Right atrium auricular region (tissue), 2 donors: ENCODE results near the gene C16orf82. TPM values are rescaled to one million over a fixed set of nuclear protein-coding genes. Genes with fewer than 3 reads are reported as not detected.

Experiments
- DNase-seq: peaks from one replicate; pipeline ENCODE4 v3.0.0-alpha.2; 2019; ENCODE audit warnings: low spot score
- H3K27ac ChIP-seq, 2 donors: fragments of 200-600 bp; sonication (generic); 1 replicate in 1 of 2; 2 replicates in 1 of 2; pipeline ENCODE4 v1.5.1; 2016 to 2019
- H3K27me3 ChIP-seq, 2 donors: fragments of 200-600 bp; sonication (generic); one replicate each; pipeline versions ENCODE4 v1.5.1 to v1.6.0; 2017 to 2019
- H3K36me3 ChIP-seq: fragments of 200-600 bp; sonication (generic); one replicate; pipeline ENCODE4 v1.5.1; 2016
- H3K4me1 ChIP-seq, 2 donors: fragments of 200-600 bp; sonication (generic); one replicate each; pipeline versions ENCODE4 v1.5.1 to v1.6.0; 2017 to 2019
- H3K4me3 ChIP-seq, 2 donors: fragments of 200-600 bp; sonication (generic); 1 replicate in 1 of 2; 2 replicates in 1 of 2; pipeline ENCODE4 v1.5.1; 2017 to 2019; ENCODE audit warnings: mild to moderate bottlenecking in 1 of 2, moderate library complexity in 1 of 2
- H3K9me3 ChIP-seq, 2 donors: fragments of 200-600 bp; sonication (generic); one replicate each; pipeline ENCODE4 v1.5.1; 2019
- CTCF ChIP-seq, 2 donors: fragments of 200-600 bp; sonication (generic); IDR thresholded peaks; one replicate each; pipeline ENCODE4 v1.5.1; 2019; ENCODE audit warnings: antibody characterized with exemption in 2 of 2
- total RNA-seq, 2 donors: library from RNA; depleted of rRNA; stranded (reverse); fragments of >200 nt; gene quantifications; one replicate each; pipeline ENCODE4 v1.1.0, GENCODE V29; 2016

The C16orf82 gene
- total RNA-seq = not detected

GRCh38 chr16:27066668-27067537 is at the start of gene C16orf82:
TSS of gene C16orf82 (plus strand) at chr16:27066927.
- Histone ChIP-seq H3K27ac (no peak within 1 kb of the TSS), H3K27me3 (no peaks in the 10 kb centered on the region), H3K9me3 (peaks cover 0 to 5% of the 10 kb centered on the region in 2 donors), H3K4me3 (no peak within 1 kb of the TSS), H3K36me3 (no peaks in the 10 kb centered on the region), H3K4me1 (no peaks in the 10 kb centered on the region)
- no peak for TF ChIP-seq CTCF (IDR thresholded peaks at IDR 0.05)
- no peak for DNase-seq

GRCh38 chr16:27020031-27020430 is 46.7 kb upstream of the C16orf82 start:
- H3K4me1 ChIP-seq = no peaks in the 10 kb centered on the region
- H3K9me3 ChIP-seq = no peaks in the 10 kb centered on the region
- no peak for DNase-seq
- no peaks in the 10 kb centered on the region for H3K27me3 ChIP-seq
- H3K36me3 ChIP-seq = no peaks in the 10 kb centered on the region
- no peak for TF ChIP-seq CTCF (IDR thresholded peaks at IDR 0.05)
- no peak overlapping the region for H3K27ac ChIP-seq
- H3K4me3 ChIP-seq = no peak overlapping the region

- no peaks in the 10 kb centered on the region for H3K9me3 ChIP-seq
These were observed 42.7 kb upstream of the C16orf82 start for GRCh38 chr16:27024010-27024409.

GRCh38 chr16:27025581-27025980 is 41.1 kb upstream of the C16orf82 start:
- no peaks in the 10 kb centered on the region for H3K36me3 ChIP-seq
- no peak for TF ChIP-seq CTCF (IDR thresholded peaks at IDR 0.05)
- no peak for DNase-seq
- H3K4me1 ChIP-seq = no peaks in the 10 kb centered on the region
- no peaks in the 10 kb centered on the region for H3K27me3 ChIP-seq
- H3K9me3 ChIP-seq = no peaks in the 10 kb centered on the region
- H3K4me3 ChIP-seq = no peak overlapping the region
- H3K27ac ChIP-seq = no peak overlapping the region

More at GRCh38 chr16:27024010-27024409, 42.7 kb upstream of the C16orf82 start:
- Histone ChIP-seq H3K27me3 (no peaks in the 10 kb centered on the region), H3K4me1 (no peaks in the 10 kb centered on the region), H3K27ac (no peak overlapping the region), H3K4me3 (no peak overlapping the region), H3K36me3 (no peaks in the 10 kb centered on the region)
- no peak for DNase-seq
- TF ChIP-seq CTCF (IDR thresholded peaks at IDR 0.05) = no peak

- no peak for TF ChIP-seq CTCF (IDR thresholded peaks at IDR 0.05)
- Histone ChIP-seq H3K27me3 (no peaks in the 10 kb centered on the region), H3K27ac (no peak overlapping the region), H3K4me3 (no peak overlapping the region), H3K4me1 (no peaks in the 10 kb centered on the region), H3K9me3 (no peaks in the 10 kb centered on the region), H3K36me3 (no peaks in the 10 kb centered on the region)
- no peak for DNase-seq
These were observed 38.8 kb upstream of the C16orf82 start for GRCh38 chr16:27027971-27028370.
